Right lung (tissue), 5 donors: Measurements from ENCODE around the gene MBIP. TPM values are rescaled to one million over a fixed set of nuclear protein-coding genes. Genes with fewer than 3 reads are reported as not detected.
A peak's percentile ranks its signal among the peaks of the same experiment; 100 is the strongest.

Experiments
- DNase-seq, 2 donors: peaks; one replicate each; pipeline ENCODE4 v3.0.0-alpha.2; 2013
- polyA plus RNA-seq, 5 donors: library from polyadenylated mRNA; unstranded; fragments of 120-200 nt; gene quantifications; one replicate each; pipeline versions ENCODE4 v1.2.1 to v1.2.3, GENCODE V29; 2013; ENCODE audit warnings: inconsistent platforms in 1 of 5, low replicate concordance in 1 of 5; ENCODE audit not compliant: insufficient read length in 5 of 5, insufficient read depth in 1 of 5

Gene MBIP
- polyA plus RNA-seq, 5 donors, result 119 to 194 (median 174) TPM

DNA sequence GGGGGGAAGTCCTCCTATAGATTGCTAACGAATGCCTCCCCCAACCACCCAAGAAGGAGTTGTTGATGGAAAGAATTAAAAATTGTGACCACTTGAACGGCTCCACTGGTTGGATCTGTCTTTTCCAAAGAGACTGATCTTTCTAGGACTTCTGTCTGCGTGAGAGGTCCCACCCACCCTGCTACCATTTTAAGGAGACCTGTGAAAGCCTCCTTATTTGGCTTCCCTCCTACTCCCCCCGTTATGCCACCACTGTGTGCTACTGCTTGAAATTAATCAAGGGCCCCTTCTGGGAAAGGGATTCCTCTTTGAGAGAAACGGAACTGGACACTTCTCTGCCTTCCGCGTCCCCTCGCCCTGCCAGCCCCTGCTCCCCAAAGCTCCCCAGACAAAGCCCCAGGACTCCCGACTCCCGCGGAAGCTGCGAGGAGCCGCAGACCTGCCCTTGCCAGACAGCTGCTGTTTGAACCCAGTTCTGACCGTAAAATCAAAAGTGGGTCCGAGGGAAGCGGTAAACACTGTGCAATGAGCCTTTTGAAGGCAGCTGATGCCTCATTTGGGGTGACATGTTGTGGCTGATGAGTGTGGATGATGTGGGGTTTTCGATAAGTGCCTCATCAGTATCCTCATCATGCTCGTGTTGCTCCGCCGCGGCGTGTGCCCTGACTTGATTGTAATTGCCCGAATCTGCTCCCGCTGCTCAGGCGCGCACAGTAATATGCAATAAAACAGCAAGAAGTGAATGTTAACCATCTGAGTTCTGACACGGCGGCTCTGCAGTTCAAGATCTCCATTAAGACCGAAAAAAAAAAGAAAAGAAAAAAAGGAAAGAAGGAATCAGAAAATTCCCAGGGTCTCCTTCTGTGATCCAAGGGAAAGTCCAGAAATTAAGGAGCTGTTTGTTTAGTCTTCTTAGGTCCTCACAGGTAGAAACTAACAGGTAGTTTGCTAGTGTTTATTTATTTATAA is 48.2 kb downstream of the MBIP start:
- peak in 1 of 2 donors; percentile 9 for DNase-seq

- DNase-seq, result no peak
Measured at GRCh38 chr14:36271222-36271621, 49.2 kb downstream of the MBIP start.

DNA sequence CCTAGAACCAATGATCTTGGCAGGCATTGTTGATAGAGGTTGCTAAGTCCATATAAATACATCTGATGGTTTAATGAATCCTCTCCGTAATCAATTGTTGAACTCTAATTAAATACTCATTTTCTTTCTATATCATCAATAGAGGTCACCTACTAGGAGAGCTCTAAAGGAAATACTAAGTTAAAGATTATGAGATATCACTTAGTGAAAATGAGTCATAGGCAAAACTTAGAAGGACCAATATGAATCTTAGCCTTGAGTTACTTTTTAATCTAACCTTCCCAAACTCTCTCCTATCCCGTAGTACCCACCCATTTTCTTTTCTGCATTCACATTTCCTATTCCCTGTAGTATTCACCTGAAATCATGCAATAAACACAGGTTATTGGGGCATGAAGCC is 50.2 kb downstream of the MBIP start:
- no peak for DNase-seq

GRCh38 chr14:36268121-36268520 is 52.3 kb downstream of the MBIP start:
- DNase-seq, result no peak

DNA sequence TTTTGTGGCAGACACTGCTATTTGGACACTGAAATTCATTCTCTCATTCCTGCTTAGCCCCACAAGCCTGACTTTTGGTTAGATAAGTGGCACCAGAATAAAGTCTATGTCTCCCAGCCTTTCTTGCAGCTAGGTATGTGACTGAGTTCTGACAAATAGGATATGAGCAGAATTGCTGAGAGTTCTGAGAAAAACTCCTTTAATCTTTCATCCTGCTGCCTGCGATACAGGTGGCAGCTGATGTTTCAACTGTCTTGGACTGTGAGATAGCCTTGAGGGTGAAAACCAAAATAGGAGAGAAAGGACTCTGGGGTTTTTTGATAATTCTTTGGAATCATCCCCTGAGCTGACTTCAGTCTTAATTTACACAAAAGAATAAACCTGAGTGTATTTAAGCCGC is 55.8 kb downstream of the MBIP start:
- no peak for DNase-seq

DNA sequence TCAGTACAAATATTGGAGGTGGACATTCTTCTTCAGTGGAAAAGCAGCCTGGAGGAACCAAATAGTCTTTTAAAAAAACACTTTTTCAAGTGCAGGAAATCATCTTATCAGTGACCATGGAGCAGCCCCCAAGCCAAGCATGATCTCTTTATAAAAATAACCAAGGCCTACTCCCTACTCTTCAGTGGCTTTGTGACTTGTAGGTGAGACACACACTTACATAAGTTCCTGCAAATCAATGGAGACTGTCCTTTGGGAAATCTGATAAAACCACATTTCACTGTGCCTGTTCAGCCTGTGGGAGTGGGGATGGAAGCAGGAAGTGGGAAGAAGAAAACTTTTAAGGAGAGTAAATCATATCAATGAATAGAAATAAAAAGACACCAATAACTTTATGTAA is 56.3 kb downstream of the MBIP start:
- no peak for DNase-seq

DNA sequence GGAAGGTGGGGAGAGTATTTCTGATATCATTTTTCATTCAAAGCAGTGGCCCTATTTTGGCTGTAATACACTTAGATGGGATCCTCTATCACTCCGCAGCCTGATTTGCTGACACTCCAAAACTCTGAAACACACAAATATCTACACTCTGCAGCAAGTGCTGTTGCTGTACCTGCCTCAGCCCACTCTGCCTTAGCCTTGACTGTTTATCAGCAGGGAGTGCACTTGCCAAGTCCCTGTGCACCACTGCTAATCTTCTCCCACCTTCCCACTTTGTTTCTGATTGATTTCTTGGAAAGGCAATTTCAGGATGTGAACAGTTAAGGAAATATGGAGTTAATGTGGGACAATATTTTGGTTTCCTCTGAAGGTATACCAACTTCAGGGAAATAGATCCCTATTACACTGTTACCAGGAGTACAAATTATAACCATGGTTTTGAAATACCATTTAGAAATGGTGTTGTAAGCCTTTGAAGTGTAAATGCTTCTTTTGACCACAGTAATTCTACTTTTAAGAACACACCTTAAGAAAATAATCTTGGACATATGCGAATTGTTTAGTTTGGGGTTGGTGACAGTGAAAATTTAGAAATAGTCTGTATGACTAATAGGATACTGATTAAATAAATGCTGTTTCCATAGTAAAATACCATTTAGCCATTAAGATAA is 59.3 kb downstream of the MBIP start:
- DNase-seq, result no peak

DNA sequence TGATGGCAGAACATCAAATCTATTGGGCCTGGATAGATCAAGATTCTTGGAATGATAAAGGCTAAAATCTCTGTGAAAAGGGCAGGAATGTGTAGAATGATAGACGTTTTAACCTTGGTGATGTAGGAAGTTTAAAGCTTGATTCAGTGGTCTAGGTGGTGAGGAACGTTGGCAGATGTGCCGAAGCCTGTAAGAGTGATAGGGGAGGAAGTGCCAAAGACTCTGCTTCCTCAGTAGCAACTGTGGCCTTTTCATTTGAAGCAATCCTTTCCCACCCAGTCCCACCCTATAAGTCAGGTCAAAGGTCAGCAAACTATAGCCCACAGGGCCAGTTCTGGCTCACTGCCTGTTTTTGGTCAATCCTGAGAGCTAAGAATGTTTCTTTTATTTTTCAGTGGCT is 62.2 kb downstream of the MBIP start:
- DNase-seq, result no peak

DNA sequence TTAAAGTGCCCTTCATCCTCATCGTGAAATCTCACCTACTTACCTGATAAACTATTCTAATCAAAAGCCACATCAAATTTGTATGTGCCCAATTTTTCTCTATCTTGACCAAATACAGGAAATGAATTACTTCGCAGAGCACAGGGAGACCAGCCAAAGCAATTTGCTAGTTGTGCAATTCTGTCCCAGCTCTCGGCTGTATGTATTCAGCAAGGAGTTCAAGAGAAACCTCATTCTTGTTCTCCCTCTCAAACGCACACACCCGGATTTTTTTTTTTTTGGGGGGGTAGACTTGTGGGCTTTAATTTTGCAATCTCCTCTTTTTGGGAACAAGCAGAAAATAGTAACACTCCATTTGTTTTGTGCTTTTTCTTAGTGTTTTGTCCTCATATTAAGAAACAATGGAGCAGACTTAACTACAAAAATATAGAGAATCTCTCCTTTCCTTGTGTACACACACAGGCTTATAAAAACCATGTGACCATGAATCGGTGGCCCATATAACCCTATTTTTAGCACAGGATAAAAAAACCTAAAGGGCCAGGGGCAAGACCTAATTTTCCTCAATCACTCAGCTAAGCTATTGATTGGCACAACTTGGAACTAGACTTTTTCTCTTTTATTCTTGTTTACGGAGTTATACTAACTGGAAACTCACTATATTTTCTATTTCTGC is 64.2 kb downstream of the MBIP start:
- peak; percentile 71 to 72 for DNase-seq

DNA sequence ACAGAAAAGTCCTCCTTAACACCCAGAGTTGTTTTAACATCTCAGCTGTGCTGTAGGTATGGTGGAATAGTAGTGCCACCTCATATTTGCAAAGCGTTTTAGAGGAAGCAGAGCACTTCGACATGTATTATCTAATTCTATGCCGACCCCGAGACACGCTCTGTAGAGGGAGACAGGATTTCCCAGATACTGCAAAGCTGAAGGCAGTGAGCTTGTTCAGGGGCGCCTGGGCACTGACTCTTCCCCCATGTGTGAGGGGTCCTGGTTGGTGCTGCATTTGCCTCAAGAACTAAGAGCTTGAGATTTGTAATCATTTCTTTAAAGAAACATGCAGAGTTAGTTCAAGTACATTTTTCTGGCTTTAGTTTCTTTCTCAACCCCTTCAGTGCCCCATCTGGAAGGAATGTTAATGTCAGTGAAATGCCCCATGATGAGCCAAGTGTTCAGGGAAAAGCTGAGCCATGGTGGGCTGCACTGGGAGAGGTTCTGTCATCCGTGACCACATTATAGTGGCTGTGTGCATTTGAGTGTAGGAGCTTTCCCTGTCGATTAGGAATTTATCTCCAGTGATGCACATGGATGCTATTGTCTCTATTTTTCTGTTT is 66.3 kb downstream of the MBIP start:
- peak in 1 of 2 donors; percentile 30 for DNase-seq

Other genes with a start within 250 kb of the MBIP start
- gene PTCSC3, start 143.9 kb downstream of the MBIP start, polyA plus RNA-seq, result 1 to 10 TPM; 1.5 to 4.5 (median 2.6) TPM
- gene NKX2-1, start 199.6 kb upstream of the MBIP start, polyA plus RNA-seq, result 100 to 1,000 TPM; 116 to 157 (median 121) TPM